Left cardiac atrium (tissue), 4 donors: ENCODE measurements around the gene SPATS2. TPM values are rescaled to one million over a fixed set of nuclear protein-coding genes. Genes with fewer than 3 reads are reported as not detected.
A peak's percentile ranks its signal among the peaks of the same experiment; 100 is the strongest.

Experiments used
- ATAC-seq, 2 donors: fragments of 200-7000 bp; cut with Tn5 transposase; one replicate each; pipeline ENCODE4 v1.9.1; 2020; ENCODE audit warnings: mild to moderate bottlenecking in 2 of 2, moderate library complexity in 2 of 2
- DNase-seq: peaks from one replicate; pipeline ENCODE4 v3.0.0-alpha.2; 2020
- intact Hi-C, 2 donors: fragments of 100-400 bp; cut with DNase I; formaldehyde crosslinking; loops; one replicate each; pipeline versions ENCODE4 v1.14.1 to v1.15.1; 2022 to 2023
- total RNA-seq, 2 donors: library from RNA; stranded (reverse); fragmentation: NEBNext Ultra II Directional; extraction: Animal tissue kit (Norgen Biotek cat#: 25700); gene quantifications; one replicate each; pipeline ENCODE4 v1.2.1, GENCODE V29; 2021
- donor health status: DM: no; HTN: yes; CAD: no.
- donor health status: DM: no; HTN: yes; CAD: no; lungs with severe emphysema.
- donor health status: DM: yes; HTN: yes; CAD: no.
- donor health status: Dilated cardiomyopathy.

SPATS2 gene
- total RNA-seq, 2 donors from 2014 or later, result 7.6 to 10.5 TPM

GRCh38 chr12:49335118-49335954 is 31.9 kb upstream of the SPATS2 start:
- ATAC-seq (no peak), DNase-seq (no peak)
- intact Hi-C loops, result loop anchor here in 1 of 2 donors (5.0 kb wide), 1 partner anchor 48 kb away; no protein-coding TSS in a partner anchor

GRCh38 chr12:49335955-49336644 is 31.2 kb upstream of the SPATS2 start:
- ATAC-seq, result no peak
- DNase-seq, result no peak
- intact Hi-C loops, result loop anchor here in 1 of 2 donors (5.0 kb wide), 1 partner anchor 49 kb away; no protein-coding TSS in a partner anchor

GRCh38 chr12:49336645-49337584 is 30.3 kb upstream of the SPATS2 start, which contains the start of gene C1QL4:
Gene C1QL4 (minus strand): TSS chr12:49337188. CDS start chr12:49336477, 711 bp downstream.
- intact Hi-C loops, result loop anchor here in 1 of 2 donors (5.0 kb wide), 1 partner anchor 50 kb away; no protein-coding TSS in a partner anchor
- peak; percentile 85 to 89 for ATAC-seq
- DNase-seq, result peak; percentile 87

GRCh38 chr12:49338830-49339463 is 28.3 kb upstream of the SPATS2 start:
- intact Hi-C loops, result loop anchor here in 1 of 2 donors (5.0 kb wide), 1 partner anchor 52 kb away; no protein-coding TSS in a partner anchor
- DNase-seq (no peak), ATAC-seq (no peak)

GRCh38 chr12:49339464-49339861 is 27.8 kb upstream of the SPATS2 start:
- DNase-seq (no peak), ATAC-seq (no peak)
- intact Hi-C loops, result loop anchor here in 1 of 2 donors (5.0 kb wide), 1 partner anchor 52 kb away; no protein-coding TSS in a partner anchor

GRCh38 chr12:49340095-49340870 is 27.0 kb upstream of the SPATS2 start:
- ATAC-seq (no peak), DNase-seq (no peak)
- intact Hi-C loops, result loop anchor here in 1 of 2 donors (10.0 kb wide), 1 partner anchor 45 kb away; the partner anchor contains the start of gene PRPH

- intact Hi-C loops, result loop anchor here in 1 of 2 donors (10.0 kb wide), 1 partner anchor 46 kb away; the partner anchor contains the start of gene PRPH
- no peak for ATAC-seq
Observed at GRCh38 chr12:49340971-49341776, 26.1 kb upstream of the SPATS2 start.

GRCh38 chr12:49341777-49342065 is 25.5 kb upstream of the SPATS2 start:
- peak; percentile 29 for DNase-seq
- ATAC-seq, result no peak
- intact Hi-C loops, result loop anchor here in 1 of 2 donors (10.0 kb wide), 1 partner anchor 47 kb away; the partner anchor contains the start of gene PRPH

More at GRCh38 chr12:49340971-49341776, 26.1 kb upstream of the SPATS2 start:
- DNase-seq, result no peak

- intact Hi-C loops, result loop anchor here in 1 of 2 donors (10.0 kb wide), 1 partner anchor 47 kb away; the partner anchor contains the start of gene PRPH
- DNase-seq (peak; percentile 81), ATAC-seq (peak; percentile 58 to 69)
Observed at GRCh38 chr12:49342066-49342913, 25.0 kb upstream of the SPATS2 start.

GRCh38 chr12:49342914-49343731 is 24.1 kb upstream of the SPATS2 start:
- intact Hi-C loops, result loop anchor here in 1 of 2 donors (10.0 kb wide), 1 partner anchor 48 kb away; the partner anchor contains the start of gene PRPH
- no peak for ATAC-seq
- peak; percentile 38 for DNase-seq

GRCh38 chr12:49344486-49345050 is 22.7 kb upstream of the SPATS2 start:
- ATAC-seq, result no peak
- DNase-seq, result no peak
- intact Hi-C loops, result loop anchor here in 1 of 2 donors (10.0 kb wide), 1 partner anchor 50 kb away; the partner anchor contains the start of gene PRPH

- ATAC-seq, result no peak
- DNase-seq, result peak; percentile 38
- intact Hi-C loops, result loop anchor here in 1 of 2 donors (10.0 kb wide), 1 partner anchor 50 kb away; the partner anchor contains the start of gene PRPH
Observed at GRCh38 chr12:49345051-49345824, 22.0 kb upstream of the SPATS2 start.
